ENCODE data around the gene RBM39. TPM values are rescaled to one million over a fixed set of nuclear protein-coding genes. Genes with fewer than 3 reads are reported as not detected.

RBM39 gene
- total and polyA plus RNA-seq, 2 of the 8 experiments (the other 6 are each of a cell fraction or from before 2014, with no cell fraction given): 78.0 to 219 TPM

GRCh38 chr20:35741892-35742740, at the start of gene RBM39 (continued):
- TF ChIP-seq PHF8 (conservative IDR thresholded peaks at IDR 0.05; ENCODE audit: low read depth, low read length) (peak; percentile 96), TBP (IDR thresholded peaks at IDR 0.05; ENCODE audit: low read depth, low read length) (peak; percentile 96), RAD21 (IDR thresholded peaks at IDR 0.05 in 1 of 2, conservative IDR thresholded peaks at IDR 0.05 in 1 of 2; ENCODE audit: low read depth in 2 of 2, low read length in 2 of 2) (peak in 1 of 2 experiments; percentile 22; a peak in 1 of 4 replicates), MAFK (IDR thresholded peaks at IDR 0.05; ENCODE audit: low read depth, low read length) (no peak), POLR2A (IDR thresholded peaks at IDR 0.05; ENCODE audit: control extremely low read depth in 1 of 2, low read depth in 2 of 2, low read length in 2 of 2) (peak; percentile 97 to 99), ASH2L (IDR thresholded peaks at IDR 0.05; ENCODE audit: low read length) (no peak), SP1 (IDR thresholded peaks at IDR 0.05; ENCODE audit: low read depth, low read length) (peak; percentile 94), EZH2 (IDR thresholded peaks at IDR 0.05; ENCODE audit: low read depth, low read length, severe bottlenecking) (no peak), RBBP5 (IDR thresholded peaks at IDR 0.05; ENCODE audit: borderline replicate concordance, low read depth, low read length) (no peak), CHD1 (IDR thresholded peaks at IDR 0.05; ENCODE audit: low read depth, low read length) (peak; percentile 52; the same call in 1 of the 2 replicates), CTCF (IDR thresholded peaks at IDR 0.05; ENCODE audit: control extremely low read depth in 1 of 3, insufficient read depth in 1 of 3, low read depth in 1 of 3, low read length in 3 of 3) (peak in 2 of 3 experiments; percentile 24 to 37; a peak in 3 of 4 replicates), POLR2AphosphoS5 (IDR thresholded peaks at IDR 0.05; ENCODE audit: low read depth, low read length) (peak; percentile 98), CBX8 (IDR thresholded peaks at IDR 0.05; ENCODE audit: borderline replicate concordance, low read depth, low read length) (no peak), SRF (IDR thresholded peaks at IDR 0.05; ENCODE audit: low read depth, low read length) (0 out of 2 replicates have a peak, but pooled peaks have one; percentile 9), NRF1 (IDR thresholded peaks at IDR 0.05; ENCODE audit: low read depth, low read length) (no peak), FOSL1 (IDR thresholded peaks at IDR 0.05; ENCODE audit: insufficient read depth, low read depth, low read length) (no peak), CBX5 (IDR thresholded peaks at IDR 0.05; ENCODE audit: low read depth, low read length) (no peak), SP4 (IDR thresholded peaks at IDR 0.05; ENCODE audit: low read length) (peak; percentile 91), KDM5A (IDR thresholded peaks at IDR 0.05; ENCODE audit: low read length) (no peak), BCL11A (IDR thresholded peaks at IDR 0.05; ENCODE audit: low read depth in 2 of 2, low read length in 2 of 2) (no peak), SUZ12 (IDR thresholded peaks at IDR 0.05; ENCODE audit: low read length) (no peak), NANOG (IDR thresholded peaks at IDR 0.05; ENCODE audit: insufficient read depth, low read depth, low read length, poor library complexity, severe bottlenecking) (no peak)
